ENCODE data around the gene PCBP1.

The PCBP1 gene

GRCh38 chr2:70095720-70096670 lies 8.7 kb downstream of the PCBP1 start:
- Histone ChIP-seq H2AFZ (ENCODE audit: low read length) (no peak overlapping the region), H3K36me3 (ENCODE audit: insufficient read depth, low read length) (no peaks in the 10 kb centered on the region), H3K27me3 (ENCODE audit: insufficient read depth, low read length, poor library complexity, severe bottlenecking) (no peaks in the 10 kb centered on the region), H3K79me2 (ENCODE audit: insufficient read depth, low read length) (peaks cover 6% of the 10 kb centered on the region; the same call in 1 of the 2 replicates), H3K4me1 (ENCODE audit: insufficient read depth, low read length, poor library complexity, severe bottlenecking) (peaks cover 9% of the 10 kb centered on the region), H3K4me2 (ENCODE audit: low read depth, low read length, poor library complexity, severe bottlenecking) (no peak overlapping the region), H3K9me3 (ENCODE audit: insufficient read depth, low read depth, low read length) (no peaks in the 10 kb centered on the region), H3K4me3 (ENCODE audit: low read length, poor library complexity, severe bottlenecking) (no peak overlapping the region), H4K20me1 (ENCODE audit: insufficient read depth, low read length, poor library complexity, severe bottlenecking) (peaks cover 5% of the 10 kb centered on the region), H3K9me2 (replicated peaks; ENCODE audit: low read depth, low read length) (no peaks in the 10 kb centered on the region), H3F3A (ENCODE audit: low read depth) (peaks cover 9% of the 10 kb centered on the region), H3K9ac (ENCODE audit: low read depth, low read length, poor library complexity, severe bottlenecking) (no peak overlapping the region)
- TF ChIP-seq EZH2phosphoT487 (IDR thresholded peaks at IDR 0.05; ENCODE audit: borderline replicate concordance) (no peak), CTCF (conservative IDR thresholded peaks at IDR 0.05; ENCODE audit: low read length) (no peak)

GRCh38 chr2:70098032-70098431 lies 10.8 kb downstream of the PCBP1 start:
- H3K9me2 ChIP-seq (replicated peaks; ENCODE audit: low read depth, low read length), result no peaks in the 10 kb centered on the region
- H3K4me2 ChIP-seq (ENCODE audit: low read depth, low read length, poor library complexity, severe bottlenecking), result no peak overlapping the region
- no peaks in the 10 kb centered on the region for H3F3A ChIP-seq (ENCODE audit: low read depth)
- no peaks in the 10 kb centered on the region for H4K20me1 ChIP-seq (ENCODE audit: insufficient read depth, low read length, poor library complexity, severe bottlenecking)
- no peaks in the 10 kb centered on the region for H3K36me3 ChIP-seq (ENCODE audit: insufficient read depth, low read length)
- no peak overlapping the region for H3K9ac ChIP-seq (ENCODE audit: low read depth, low read length, poor library complexity, severe bottlenecking)
- no peaks in the 10 kb centered on the region for H3K9me3 ChIP-seq (ENCODE audit: insufficient read depth, low read depth, low read length)
- no peaks in the 10 kb centered on the region for H3K27me3 ChIP-seq (ENCODE audit: insufficient read depth, low read length, poor library complexity, severe bottlenecking)
- H2AFZ ChIP-seq (ENCODE audit: low read length), result no peak overlapping the region
- H3K4me3 ChIP-seq (ENCODE audit: low read length, poor library complexity, severe bottlenecking), result no peak overlapping the region
- no peak for TF ChIP-seq EZH2phosphoT487 (IDR thresholded peaks at IDR 0.05; ENCODE audit: borderline replicate concordance)
- TF ChIP-seq CTCF (conservative IDR thresholded peaks at IDR 0.05; ENCODE audit: low read length), result no peak
- H3K4me1 ChIP-seq (ENCODE audit: insufficient read depth, low read length, poor library complexity, severe bottlenecking), result no peaks in the 10 kb centered on the region
- H3K79me2 ChIP-seq (ENCODE audit: insufficient read depth, low read length), result no peaks in the 10 kb centered on the region

DNA sequence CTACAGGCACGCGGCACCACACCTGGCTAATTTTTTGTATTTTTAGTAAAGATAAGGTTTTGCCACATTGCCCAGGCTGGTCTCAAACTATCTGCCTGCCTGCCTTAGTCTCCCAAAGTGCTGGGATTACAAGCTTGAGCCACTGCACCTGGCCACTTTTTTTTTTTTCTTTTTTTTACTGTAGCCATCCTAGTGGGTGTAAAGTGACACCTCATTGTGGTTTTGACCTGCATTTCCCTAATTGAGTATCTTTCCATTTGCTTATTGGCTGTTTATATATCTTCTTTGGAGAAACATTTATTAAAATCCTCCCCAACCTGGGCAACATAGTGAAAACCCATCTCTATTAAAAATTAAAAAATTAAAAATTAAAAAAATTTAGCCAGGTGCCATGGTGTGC lies 12.0 kb downstream of the PCBP1 start:
- Histone ChIP-seq H3K79me2 (ENCODE audit: insufficient read depth, low read length) (no peaks in the 10 kb centered on the region), H2AFZ (ENCODE audit: low read length) (no peak overlapping the region), H4K20me1 (ENCODE audit: insufficient read depth, low read length, poor library complexity, severe bottlenecking) (no peaks in the 10 kb centered on the region), H3K9me3 (ENCODE audit: insufficient read depth, low read depth, low read length) (no peaks in the 10 kb centered on the region), H3K9me2 (replicated peaks; ENCODE audit: low read depth, low read length) (no peaks in the 10 kb centered on the region), H3K4me2 (ENCODE audit: low read depth, low read length, poor library complexity, severe bottlenecking) (no peak overlapping the region), H3F3A (ENCODE audit: low read depth) (no peaks in the 10 kb centered on the region), H3K4me1 (ENCODE audit: insufficient read depth, low read length, poor library complexity, severe bottlenecking) (peaks cover 11% of the 10 kb centered on the region), H3K9ac (ENCODE audit: low read depth, low read length, poor library complexity, severe bottlenecking) (no peak overlapping the region), H3K36me3 (ENCODE audit: insufficient read depth, low read length) (no peaks in the 10 kb centered on the region), H3K27me3 (ENCODE audit: insufficient read depth, low read length, poor library complexity, severe bottlenecking) (no peaks in the 10 kb centered on the region), H3K4me3 (ENCODE audit: low read length, poor library complexity, severe bottlenecking) (no peak overlapping the region)
- no peak for TF ChIP-seq EZH2phosphoT487 (IDR thresholded peaks at IDR 0.05; ENCODE audit: borderline replicate concordance)
- TF ChIP-seq CTCF (conservative IDR thresholded peaks at IDR 0.05; ENCODE audit: low read length), result no peak
